HepG2 (cell line): ENCODE data around the gene CTNNBIP1. TPM values are rescaled to one million over a fixed set of nuclear protein-coding genes. Genes with fewer than 3 reads are reported as not detected.

Source experiments
- ARNTL ChIP-seq: sonication (generic); formaldehyde crosslinking; IDR thresholded peaks from 2 replicates; pipeline ENCODE4 v1.4.0; 2020; ENCODE audit warnings: mild to moderate bottlenecking, missing genetic modification reagents
- ATF1 ChIP-seq: IDR thresholded peaks from 2 replicates; pipeline ENCODE4 v1.6.1; 2016; ENCODE audit warnings: mild to moderate bottlenecking, control low read depth
- FOSL2 ChIP-seq: sonication (generic); formaldehyde crosslinking; IDR thresholded peaks from 2 replicates; pipeline ENCODE4 v1.4.0; 2020; ENCODE audit warnings: missing genetic modification reagents
- GATA4 ChIP-seq: sonication (generic); IDR thresholded peaks from 2 replicates; pipeline ENCODE4 v1.6.1; 2016; ENCODE audit warnings: antibody characterized with exemption, low read depth, borderline replicate concordance
- ISX ChIP-seq: sonication (generic); formaldehyde crosslinking; conservative IDR thresholded peaks from 2 replicates; pipeline ENCODE4 v1.5.0; 2020; ENCODE audit warnings: missing genetic modification reagents
- MAZ ChIP-seq, 2 experiments: sonication (generic) in 1 of 2; formaldehyde crosslinking in 1 of 2; IDR thresholded peaks; 2 replicates each; pipeline versions ENCODE4 v1.5.0 to v1.6.1; 2012 to 2020; ENCODE audit warnings: low read depth in 2 of 2, mild to moderate bottlenecking in 2 of 2, borderline replicate concordance in 1 of 2, improper control_type of control experiment in 1 of 2, low read length in 1 of 2, missing genetic modification reagents in 1 of 2, moderate library complexity in 1 of 2
- MEIS1 ChIP-seq: sonication (generic); formaldehyde crosslinking; IDR thresholded peaks from 2 replicates; pipeline ENCODE4 v1.9.0; 2021; ENCODE audit warnings: mild to moderate bottlenecking, missing genetic modification reagents, moderate library complexity, borderline replicate concordance
- POLR2AphosphoS5 ChIP-seq: IDR thresholded peaks from 2 replicates; pipeline ENCODE4 v1.6.1; 2012; ENCODE audit warnings: low read depth, low read length
- REL ChIP-seq: sonication (generic); formaldehyde crosslinking; conservative IDR thresholded peaks from 2 replicates; pipeline ENCODE4 v1.8.0; 2022; ENCODE audit warnings: mild to moderate bottlenecking, missing genetic modification reagents, moderate library complexity
- TCF7L2 ChIP-seq: IDR thresholded peaks from 2 replicates; pipeline ENCODE4 v1.6.1; 2011; ENCODE audit warnings: mild to moderate bottlenecking, low read depth, low read length, moderate library complexity
- ZMYM2 ChIP-seq: sonication (generic); formaldehyde crosslinking; IDR thresholded peaks from 2 replicates; pipeline ENCODE4 v1.8.0; 2022; ENCODE audit warnings: mild to moderate bottlenecking, missing genetic modification reagents
- ZNF10 ChIP-seq: sonication (generic); formaldehyde crosslinking; IDR thresholded peaks from 2 replicates; pipeline ENCODE4 v1.4.0; 2020; ENCODE audit warnings: mild to moderate bottlenecking, low read depth, missing genetic modification reagents, borderline replicate concordance
- ZNF343 ChIP-seq: sonication (generic); formaldehyde crosslinking; IDR thresholded peaks from 2 replicates; pipeline ENCODE4 v1.4.0; 2020; ENCODE audit warnings: mild to moderate bottlenecking, missing genetic modification reagents
- ZNF530 ChIP-seq: sonication (generic); formaldehyde crosslinking; IDR thresholded peaks from 2 replicates; pipeline ENCODE4 v1.5.0; 2020; ENCODE audit warnings: low read depth, mild to moderate bottlenecking, missing genetic modification reagents
- ZNF883 ChIP-seq: sonication (generic); formaldehyde crosslinking; IDR thresholded peaks from 2 replicates; pipeline ENCODE4 v1.5.1; 2020; ENCODE audit warnings: mild to moderate bottlenecking, missing genetic modification reagents; ENCODE audit errors: not compliant biosample characterization
- ZSCAN29 ChIP-seq: sonication (generic); formaldehyde crosslinking; conservative IDR thresholded peaks from 2 replicates; pipeline ENCODE4 v1.4.0; 2020; ENCODE audit warnings: mild to moderate bottlenecking, missing genetic modification reagents
- ZZZ3 ChIP-seq: sonication (generic); formaldehyde crosslinking; IDR thresholded peaks from 2 replicates; pipeline ENCODE4 v1.4.0; 2020; ENCODE audit warnings: missing genetic modification reagents, mild to moderate bottlenecking, borderline replicate concordance
- polyA plus RNA-seq, 8 experiments: library from polyadenylated mRNA; depleted of rRNA in 3 of 8; stranded (reverse) in 7 of 8; unstranded in 1 of 8; fragments of >200 nt; fragmentation: Illumina TruSeq in 4 of 8; extraction: Trizol in 4 of 8; gene quantifications; 2 replicates each; pipeline versions ENCODE4 v1.2.1 to v1.2.3, GENCODE V29; 2011 to 2016; ENCODE audit warnings: low read depth in 4 of 8, missing spikeins in 1 of 8, mixed read lengths in 1 of 8; ENCODE audit not compliant: insufficient read depth in 1 of 8
- total RNA-seq, 5 experiments: library from RNA; depleted of rRNA; stranded (reverse); fragments of >200 nt; fragmentation: Illumina TruSeq; extraction: Trizol; gene quantifications; 2 replicates each; pipeline ENCODE4 v1.2.3, GENCODE V29; 2016; ENCODE audit warnings: low read depth in 1 of 5
- TF ChIP-seq, protein P1 (sequence below): sonication (generic); formaldehyde crosslinking; IDR thresholded peaks from 2 replicates; pipeline ENCODE4 v1.9.0; 2021; ENCODE audit warnings: missing genetic modification reagents, borderline replicate concordance
- TF ChIP-seq, protein P2 (sequence below): sonication (generic); formaldehyde crosslinking; IDR thresholded peaks from 2 replicates; pipeline ENCODE4 v1.9.0; 2021; ENCODE audit warnings: missing genetic modification reagents, borderline replicate concordance
- TF ChIP-seq, protein P3 (sequence below), 2 experiments: sonication (generic) in 1 of 2; formaldehyde crosslinking in 1 of 2; IDR thresholded peaks; 2 replicates each; pipeline versions ENCODE4 v1.4.0 to v1.6.1; 2018 to 2020; ENCODE audit warnings: missing genetic modification reagents in 2 of 2, borderline replicate concordance in 1 of 2, low read depth in 1 of 2, mild to moderate bottlenecking in 1 of 2, missing biosample characterization in 1 of 2

The CTNNBIP1 gene
- total and polyA plus RNA-seq, 2 of the 13 experiments (the other 11 are each of a cell fraction or from before 2014, with no cell fraction given): 71.7 to 83.0 TPM

DNA sequence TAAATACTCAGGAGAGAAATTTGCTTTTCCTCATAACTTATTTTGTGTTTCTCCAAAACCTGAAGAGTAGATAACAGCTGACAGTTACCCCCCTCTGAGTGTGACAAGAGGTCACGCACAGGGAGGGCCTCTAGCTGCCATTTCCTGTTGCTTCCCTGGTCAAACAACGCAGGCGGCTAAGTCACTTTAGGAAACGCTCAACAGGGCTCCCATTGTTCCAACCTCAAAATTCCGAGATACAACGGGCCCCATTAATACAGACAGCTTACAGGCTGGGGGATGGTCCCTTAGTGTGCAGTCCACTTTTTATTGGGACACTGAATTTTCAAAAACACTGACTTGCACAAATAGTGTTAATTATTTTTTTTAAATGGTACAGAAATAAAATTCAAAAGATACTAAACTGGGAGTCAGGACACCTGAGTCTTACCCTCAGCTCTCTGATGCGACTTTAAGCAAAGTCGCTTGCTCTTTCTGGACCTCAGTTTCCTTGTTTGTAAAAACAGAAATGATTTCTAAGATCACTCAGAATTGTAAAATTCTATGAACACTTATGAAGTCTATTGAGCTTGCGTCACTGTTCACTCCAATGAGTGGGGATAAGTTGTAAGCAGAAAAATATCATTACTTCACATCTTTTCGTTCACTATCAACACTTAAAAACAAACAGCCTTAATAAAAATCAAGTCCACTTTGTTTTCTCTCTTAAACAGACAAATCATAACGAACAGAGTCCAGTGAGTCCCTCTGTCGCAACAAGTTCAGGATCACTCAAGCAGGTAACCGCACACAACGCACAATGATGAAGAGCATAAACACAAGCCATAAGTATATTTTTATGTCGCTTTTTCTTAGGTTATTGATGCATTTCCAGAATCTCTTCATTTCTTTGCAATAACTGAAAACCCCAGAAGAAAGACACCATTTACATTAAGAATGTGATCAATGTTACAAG, 19.6 kb upstream of the CTNNBIP1 start (continued):
- TF ChIP-seq, protein P1, sequence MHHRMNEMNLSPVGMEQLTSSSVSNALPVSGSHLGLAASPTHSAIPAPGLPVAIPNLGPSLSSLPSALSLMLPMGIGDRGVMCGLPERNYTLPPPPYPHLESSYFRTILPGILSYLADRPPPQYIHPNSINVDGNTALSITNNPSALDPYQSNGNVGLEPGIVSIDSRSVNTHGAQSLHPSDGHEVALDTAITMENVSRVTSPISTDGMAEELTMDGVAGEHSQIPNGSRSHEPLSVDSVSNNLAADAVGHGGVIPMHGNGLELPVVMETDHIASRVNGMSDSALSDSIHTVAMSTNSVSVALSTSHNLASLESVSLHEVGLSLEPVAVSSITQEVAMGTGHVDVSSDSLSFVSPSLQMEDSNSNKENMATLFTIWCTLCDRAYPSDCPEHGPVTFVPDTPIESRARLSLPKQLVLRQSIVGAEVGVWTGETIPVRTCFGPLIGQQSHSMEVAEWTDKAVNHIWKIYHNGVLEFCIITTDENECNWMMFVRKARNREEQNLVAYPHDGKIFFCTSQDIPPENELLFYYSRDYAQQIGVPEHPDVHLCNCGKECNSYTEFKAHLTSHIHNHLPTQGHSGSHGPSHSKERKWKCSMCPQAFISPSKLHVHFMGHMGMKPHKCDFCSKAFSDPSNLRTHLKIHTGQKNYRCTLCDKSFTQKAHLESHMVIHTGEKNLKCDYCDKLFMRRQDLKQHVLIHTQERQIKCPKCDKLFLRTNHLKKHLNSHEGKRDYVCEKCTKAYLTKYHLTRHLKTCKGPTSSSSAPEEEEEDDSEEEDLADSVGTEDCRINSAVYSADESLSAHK (CRISPR knock-in tag): no peak
- TF ChIP-seq, protein P2, sequence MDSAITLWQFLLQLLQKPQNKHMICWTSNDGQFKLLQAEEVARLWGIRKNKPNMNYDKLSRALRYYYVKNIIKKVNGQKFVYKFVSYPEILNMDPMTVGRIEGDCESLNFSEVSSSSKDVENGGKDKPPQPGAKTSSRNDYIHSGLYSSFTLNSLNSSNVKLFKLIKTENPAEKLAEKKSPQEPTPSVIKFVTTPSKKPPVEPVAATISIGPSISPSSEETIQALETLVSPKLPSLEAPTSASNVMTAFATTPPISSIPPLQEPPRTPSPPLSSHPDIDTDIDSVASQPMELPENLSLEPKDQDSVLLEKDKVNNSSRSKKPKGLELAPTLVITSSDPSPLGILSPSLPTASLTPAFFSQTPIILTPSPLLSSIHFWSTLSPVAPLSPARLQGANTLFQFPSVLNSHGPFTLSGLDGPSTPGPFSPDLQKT (CRISPR knock-in tag): no peak
- TF ChIP-seq ATF1 (CRISPR knock-in tag) (no peak), ZNF530 (CRISPR knock-in tag) (no peak), ISX (CRISPR knock-in tag) (no peak), REL (no peak), ZNF343 (CRISPR knock-in tag) (no peak), ZNF883 (no peak), FOSL2 (peak; percentile 77), ZNF10 (no peak), MAZ (IDR thresholded peaks at IDR 0.05; ENCODE audit: borderline replicate concordance, low read depth, low read length) (no peak), MAZ (CRISPR knock-in tag; IDR thresholded peaks at IDR 0.05; ENCODE audit: low read depth) (no peak), ZMYM2 (no peak), ARNTL (CRISPR knock-in tag) (peak; percentile 76; the same call in 1 of the 2 replicates), GATA4 (peak; percentile 80), ZSCAN29 (peak; percentile 49; the same call in 1 of the 2 replicates), POLR2AphosphoS5 (no peak), MEIS1 (CRISPR knock-in tag) (peak; percentile 87; the same call in 1 of the 2 replicates), TCF7L2 (no peak), ZZZ3 (CRISPR knock-in tag) (no peak)
- TF ChIP-seq, protein P3, sequence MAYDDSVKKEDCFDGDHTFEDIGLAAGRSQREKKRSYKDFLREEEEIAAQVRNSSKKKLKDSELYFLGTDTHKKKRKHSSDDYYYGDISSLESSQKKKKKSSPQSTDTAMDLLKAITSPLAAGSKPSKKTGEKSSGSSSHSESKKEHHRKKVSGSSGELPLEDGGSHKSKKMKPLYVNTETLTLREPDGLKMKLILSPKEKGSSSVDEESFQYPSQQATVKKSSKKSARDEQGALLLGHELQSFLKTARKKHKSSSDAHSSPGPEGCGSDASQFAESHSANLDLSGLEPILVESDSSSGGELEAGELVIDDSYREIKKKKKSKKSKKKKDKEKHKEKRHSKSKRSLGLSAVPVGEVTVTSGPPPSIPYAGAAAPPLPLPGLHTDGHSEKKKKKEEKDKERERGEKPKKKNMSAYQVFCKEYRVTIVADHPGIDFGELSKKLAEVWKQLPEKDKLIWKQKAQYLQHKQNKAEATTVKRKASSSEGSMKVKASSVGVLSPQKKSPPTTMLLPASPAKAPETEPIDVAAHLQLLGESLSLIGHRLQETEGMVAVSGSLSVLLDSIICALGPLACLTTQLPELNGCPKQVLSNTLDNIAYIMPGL (CRISPR knock-in tag; IDR thresholded peaks at IDR 0.05; ENCODE audit: borderline replicate concordance in 1 of 2, low read depth in 1 of 2): peak in 1 of 2 experiments; percentile 27; a peak in 2 of 4 replicates
